GM12873 (cell line): Measurements from ENCODE around the gene TENM4.

Experiments used
- TF ChIP-seq, protein P1 (sequence below): IDR thresholded peaks from 2 replicates; pipeline ENCODE4 v1.5.1; 2012; ENCODE audit warnings: low read depth, mild to moderate bottlenecking, moderate library complexity, low read length, control low read depth; ENCODE audit not compliant: insufficient read depth; ENCODE audit errors: missing control alignments

The TENM4 gene

DNA sequence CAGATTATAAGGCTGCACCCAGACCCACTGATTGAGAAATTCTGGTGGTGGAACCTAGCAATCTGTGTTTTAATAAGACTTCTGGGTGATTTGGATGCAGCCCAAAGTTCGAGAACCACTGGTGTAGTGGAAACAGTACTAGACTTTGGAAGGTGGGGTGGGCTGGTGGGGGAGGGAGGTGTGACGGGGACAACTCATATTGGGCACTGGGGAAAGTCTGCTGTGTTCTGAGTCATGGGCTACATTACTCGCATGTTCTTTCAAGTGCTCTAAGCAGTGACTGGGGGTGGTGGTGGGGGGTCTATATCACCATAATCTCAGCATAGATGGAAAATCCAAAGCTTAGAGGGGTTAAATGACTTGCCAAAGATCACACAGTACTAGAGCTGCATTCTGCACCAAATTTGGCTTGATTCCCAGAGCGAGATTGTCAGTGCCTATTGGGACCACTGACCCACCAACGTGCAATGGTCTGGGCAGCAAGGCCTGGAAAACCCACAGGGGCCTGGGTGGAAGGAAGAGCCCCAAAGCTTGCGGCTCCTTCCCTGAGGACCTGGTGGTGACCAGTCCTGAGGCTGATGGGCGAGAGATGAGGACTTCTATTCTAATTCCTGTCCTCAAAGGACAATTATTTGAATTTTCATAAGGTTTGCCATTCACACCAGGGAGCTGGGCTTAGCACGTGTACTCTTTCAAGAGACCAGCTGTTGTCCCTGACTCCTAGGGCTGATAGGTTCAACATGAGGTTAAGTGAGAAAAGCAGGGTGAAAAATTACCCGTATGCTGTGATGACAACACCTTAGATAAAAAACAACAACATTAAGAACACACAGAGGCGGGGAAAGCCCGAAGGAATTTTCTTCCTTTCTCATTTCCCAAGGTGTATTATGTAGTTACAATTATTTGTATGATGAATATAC is 788.6 kb downstream of the TENM4 start:
- TF ChIP-seq, protein P1, sequence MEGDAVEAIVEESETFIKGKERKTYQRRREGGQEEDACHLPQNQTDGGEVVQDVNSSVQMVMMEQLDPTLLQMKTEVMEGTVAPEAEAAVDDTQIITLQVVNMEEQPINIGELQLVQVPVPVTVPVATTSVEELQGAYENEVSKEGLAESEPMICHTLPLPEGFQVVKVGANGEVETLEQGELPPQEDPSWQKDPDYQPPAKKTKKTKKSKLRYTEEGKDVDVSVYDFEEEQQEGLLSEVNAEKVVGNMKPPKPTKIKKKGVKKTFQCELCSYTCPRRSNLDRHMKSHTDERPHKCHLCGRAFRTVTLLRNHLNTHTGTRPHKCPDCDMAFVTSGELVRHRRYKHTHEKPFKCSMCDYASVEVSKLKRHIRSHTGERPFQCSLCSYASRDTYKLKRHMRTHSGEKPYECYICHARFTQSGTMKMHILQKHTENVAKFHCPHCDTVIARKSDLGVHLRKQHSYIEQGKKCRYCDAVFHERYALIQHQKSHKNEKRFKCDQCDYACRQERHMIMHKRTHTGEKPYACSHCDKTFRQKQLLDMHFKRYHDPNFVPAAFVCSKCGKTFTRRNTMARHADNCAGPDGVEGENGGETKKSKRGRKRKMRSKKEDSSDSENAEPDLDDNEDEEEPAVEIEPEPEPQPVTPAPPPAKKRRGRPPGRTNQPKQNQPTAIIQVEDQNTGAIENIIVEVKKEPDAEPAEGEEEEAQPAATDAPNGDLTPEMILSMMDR, result no peak

DNA sequence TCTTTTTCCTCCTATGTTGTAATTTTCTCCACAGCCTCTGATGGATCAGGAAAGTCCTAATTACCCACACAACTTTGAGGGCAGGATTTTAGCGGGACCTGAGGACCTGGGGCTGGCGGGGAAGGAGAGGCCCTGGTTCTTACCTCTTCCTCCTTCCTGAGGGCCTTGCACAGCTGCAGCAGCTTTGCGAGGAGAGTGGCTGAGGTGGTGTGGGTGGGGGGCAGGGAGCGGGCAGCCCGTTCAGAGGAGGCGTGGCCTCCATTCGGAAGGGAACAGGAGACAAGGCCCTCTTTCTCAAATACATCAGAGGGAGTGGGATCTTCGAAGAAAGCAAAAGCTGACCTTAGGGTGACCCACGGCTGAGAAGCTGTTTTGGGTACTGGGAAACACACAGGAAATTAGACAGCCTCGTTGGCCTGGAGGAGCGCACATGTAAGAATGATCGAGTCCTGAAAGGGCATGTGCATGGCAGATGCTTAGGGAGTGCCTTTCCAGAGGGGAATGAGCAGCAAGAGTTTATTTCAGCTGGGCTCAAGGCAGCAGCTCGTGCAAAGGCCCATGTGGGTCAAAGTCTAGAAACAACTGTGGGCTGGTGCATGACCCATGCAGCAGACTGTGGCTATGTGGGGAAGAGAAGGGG is 789.6 kb downstream of the TENM4 start:
- TF ChIP-seq, protein P1, result no peak

DNA sequence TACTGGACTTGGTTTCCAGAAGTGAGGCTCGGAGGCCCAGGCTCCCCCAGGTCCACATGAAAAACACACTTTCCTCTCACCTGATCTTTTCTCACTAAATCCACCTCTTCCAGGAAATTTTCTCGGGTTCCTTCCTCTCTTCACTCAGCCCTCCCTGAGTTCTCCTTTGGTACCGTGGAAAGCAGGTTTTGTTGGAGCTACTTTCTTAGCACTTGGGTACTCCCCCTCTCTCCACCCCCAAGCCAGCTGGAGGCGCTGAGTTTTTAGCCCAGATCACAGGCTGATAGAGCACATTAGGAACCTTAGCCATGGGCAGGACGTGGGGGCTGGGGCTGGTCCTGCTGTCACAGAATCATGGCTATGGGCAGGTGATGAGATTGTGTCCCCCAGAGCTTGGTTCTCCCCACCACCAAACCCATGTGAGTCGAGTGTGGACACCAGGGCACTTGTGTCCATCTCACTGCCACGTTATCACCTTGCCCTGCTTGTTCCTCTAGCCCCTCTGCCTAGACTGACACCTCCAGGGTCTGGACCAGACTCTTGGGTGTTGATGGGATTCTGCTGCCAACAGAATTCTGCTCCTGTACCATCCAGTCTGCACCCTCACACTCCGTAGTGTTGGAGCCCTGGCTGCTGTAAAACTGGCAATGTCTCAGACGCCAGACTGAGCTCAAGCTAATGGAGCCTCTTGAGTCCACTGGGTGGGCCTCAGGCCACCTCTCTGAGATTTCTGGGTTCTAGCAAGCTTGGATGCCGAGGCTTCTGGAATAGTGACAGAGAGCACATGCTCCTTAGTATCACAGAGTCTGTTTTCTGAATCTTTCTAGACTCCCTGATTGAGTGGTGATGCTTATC is 791.2 kb downstream of the TENM4 start:
- TF ChIP-seq, protein P1, result no peak

DNA sequence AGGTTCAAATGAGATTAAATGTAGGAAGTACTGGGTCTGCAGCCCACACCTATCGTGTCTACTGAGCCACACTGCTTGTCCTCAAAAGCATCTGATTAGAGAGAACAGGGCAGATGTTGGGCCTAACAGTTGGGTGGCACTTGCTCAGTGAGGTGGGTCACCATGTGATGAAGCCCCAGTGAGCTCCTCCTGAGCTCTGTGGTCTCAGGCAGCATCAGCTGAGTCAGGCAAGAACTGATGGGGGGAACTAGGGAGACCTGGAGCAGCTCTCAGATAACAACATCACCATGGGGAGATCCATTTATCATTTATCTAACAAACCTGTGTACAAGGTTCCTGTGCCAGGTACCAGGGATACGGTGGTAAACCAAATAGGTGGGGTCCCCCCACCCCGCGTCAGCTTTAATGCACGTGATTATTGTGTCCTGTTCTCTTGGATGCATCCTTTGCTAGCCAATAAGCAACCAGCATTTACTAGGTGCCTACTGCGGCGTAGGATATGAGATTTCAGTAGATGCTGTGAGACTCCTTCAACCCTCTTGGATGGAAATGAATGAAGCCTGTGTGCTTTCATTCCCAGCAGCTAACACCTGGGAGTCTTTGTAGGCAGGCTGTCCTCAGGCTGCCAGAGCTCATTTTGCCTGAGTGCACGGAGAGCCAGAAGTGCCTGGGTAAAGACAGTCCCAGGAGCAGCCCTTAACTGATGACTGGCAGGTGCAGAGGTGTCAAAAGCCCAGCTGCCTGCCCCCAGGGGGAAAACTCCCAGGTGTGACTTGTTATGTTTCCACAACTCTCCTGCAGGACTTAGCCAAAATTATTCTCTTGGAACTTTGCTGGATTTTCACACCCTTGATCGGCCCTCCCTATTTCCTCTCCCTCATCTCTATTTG is 792.6 kb downstream of the TENM4 start:
- TF ChIP-seq, protein P1, result no peak

DNA sequence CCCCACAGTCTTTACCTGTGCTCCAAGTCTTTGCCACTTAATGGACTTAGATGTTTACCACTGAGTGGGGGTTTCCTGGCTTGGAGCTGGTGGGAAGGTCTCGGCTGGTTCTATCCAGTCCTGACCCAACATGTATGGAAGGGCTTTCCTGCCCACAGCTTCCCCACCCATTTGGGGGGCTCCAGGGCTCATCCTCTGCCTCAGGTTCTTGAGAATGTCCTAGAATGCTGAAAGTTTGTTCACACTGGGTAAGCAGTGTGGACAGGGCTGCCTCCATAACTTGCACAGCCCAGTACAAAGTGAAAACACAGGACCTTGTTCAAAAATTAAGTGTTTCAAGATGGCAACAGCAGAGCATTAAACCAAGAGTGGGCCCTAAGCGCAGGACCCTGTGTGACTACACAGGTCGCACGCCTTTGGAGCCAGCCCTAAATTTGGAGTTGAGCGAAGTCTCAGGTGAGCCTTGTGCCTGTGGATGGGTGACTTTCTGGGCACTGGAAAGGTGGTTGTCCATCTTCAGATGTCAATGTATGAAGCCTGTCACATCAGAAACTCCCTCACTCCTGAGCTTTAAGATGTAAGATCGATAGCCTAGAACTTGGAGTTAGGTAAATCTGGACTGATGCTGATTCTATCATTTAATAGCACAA is 793.4 kb downstream of the TENM4 start:
- TF ChIP-seq, protein P1, result no peak

DNA sequence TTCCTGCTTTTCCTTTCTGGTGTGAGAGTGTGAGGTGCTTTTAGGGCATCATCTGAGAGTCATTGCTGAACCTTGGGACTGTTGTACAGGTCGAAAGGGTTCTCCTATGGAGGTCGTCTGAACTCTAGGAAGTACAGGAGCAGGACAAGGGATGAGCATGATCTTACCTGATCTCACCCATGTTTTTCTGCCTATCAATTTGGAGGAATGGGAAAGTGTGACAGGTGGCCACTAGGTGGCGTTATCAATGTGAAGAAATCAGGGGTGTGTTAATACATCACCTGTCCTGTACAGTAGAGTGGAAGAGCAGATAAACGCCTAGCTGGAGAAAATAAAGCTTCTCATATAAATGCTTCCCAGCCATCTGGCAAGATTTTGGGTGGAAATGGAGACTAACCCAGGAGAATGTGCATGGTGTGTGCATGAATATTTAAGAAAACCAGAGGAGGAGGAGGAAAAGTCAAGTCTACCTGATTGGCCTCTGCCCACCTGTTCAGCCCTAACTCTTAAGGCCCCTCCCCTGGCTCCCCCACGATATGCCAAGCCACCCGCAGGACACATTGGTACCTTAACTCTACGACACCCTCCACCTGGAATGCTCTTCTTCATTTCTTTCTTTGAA is 794.2 kb downstream of the TENM4 start:
- TF ChIP-seq, protein P1, result peak; percentile 83
